Measurements from ENCODE around the gene SCG3.

SCG3 gene

DNA sequence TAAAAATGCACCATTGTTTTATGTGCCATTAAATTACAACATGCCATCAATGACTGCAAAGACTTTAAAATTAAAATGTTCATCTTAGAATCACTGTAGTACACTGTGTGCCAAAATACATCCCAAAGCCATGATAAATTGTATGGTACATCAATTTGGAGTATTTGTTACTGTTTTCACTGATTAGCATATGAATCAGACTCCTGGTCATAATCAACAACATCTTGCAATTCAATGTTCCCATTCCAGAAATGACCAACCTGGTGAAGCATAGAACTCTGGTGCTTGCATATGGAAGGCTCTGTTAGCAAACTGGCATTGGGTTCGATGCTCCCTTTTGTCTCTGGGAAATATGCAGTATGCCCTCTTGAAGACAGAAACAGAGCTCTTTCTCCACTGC, 33.6 kb downstream of the SCG3 start:
- TF ChIP-seq, protein P1, sequence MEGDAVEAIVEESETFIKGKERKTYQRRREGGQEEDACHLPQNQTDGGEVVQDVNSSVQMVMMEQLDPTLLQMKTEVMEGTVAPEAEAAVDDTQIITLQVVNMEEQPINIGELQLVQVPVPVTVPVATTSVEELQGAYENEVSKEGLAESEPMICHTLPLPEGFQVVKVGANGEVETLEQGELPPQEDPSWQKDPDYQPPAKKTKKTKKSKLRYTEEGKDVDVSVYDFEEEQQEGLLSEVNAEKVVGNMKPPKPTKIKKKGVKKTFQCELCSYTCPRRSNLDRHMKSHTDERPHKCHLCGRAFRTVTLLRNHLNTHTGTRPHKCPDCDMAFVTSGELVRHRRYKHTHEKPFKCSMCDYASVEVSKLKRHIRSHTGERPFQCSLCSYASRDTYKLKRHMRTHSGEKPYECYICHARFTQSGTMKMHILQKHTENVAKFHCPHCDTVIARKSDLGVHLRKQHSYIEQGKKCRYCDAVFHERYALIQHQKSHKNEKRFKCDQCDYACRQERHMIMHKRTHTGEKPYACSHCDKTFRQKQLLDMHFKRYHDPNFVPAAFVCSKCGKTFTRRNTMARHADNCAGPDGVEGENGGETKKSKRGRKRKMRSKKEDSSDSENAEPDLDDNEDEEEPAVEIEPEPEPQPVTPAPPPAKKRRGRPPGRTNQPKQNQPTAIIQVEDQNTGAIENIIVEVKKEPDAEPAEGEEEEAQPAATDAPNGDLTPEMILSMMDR (IDR thresholded peaks at IDR 0.05; ENCODE audit: low read depth, low read length, missing control alignments), result no peak
- no peak for DNase-seq (ENCODE audit: low read depth)
- H3K4me3 ChIP-seq (ENCODE audit: low read depth, low read length), result no peak overlapping the region

DNA sequence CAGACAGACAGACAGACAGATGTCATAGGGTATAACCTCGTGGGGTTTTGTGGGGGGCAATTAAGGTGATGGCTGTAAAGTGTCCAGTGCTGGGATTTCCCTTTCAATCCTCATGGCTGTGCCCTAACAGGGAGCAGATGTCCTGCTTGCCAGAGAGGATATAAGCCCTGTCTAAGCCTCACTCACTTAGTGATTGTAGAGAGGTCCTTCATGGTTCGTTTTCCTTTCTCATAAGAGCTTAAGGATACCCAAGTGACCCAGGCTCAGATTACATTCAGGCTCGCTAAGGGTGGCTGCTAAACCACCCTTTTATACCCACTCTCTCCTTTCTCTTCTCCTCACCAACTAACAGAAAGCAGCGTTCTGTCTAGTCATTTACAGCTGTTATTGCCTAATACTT, 36.9 kb downstream of the SCG3 start:
- TF ChIP-seq, protein P1 (IDR thresholded peaks at IDR 0.05; ENCODE audit: low read depth, low read length, missing control alignments), result no peak
- H3K4me3 ChIP-seq (ENCODE audit: low read depth, low read length), result no peak overlapping the region
- DNase-seq (ENCODE audit: low read depth), result no peak

DNA sequence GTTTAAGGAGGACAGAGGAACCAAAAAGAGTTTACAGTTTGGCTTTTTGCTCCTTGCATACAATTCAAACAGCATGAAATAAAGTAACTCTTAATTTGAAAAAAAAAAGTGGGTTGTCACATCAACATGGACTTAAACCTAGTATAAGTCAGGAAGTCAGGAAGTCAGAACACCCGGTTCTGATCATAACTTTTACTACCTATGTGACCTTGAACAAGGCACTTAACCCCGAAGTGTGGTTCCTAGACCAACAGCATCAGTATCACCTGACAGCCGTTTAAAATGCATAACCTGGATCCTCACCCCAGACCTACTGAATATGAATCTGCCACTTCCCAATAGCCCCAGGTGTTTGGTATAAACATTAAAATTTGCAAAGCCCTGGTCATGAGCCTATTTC, 37.4 kb downstream of the SCG3 start:
- TF ChIP-seq, protein P1 (IDR thresholded peaks at IDR 0.05; ENCODE audit: low read depth, low read length, missing control alignments), result no peak
- no peak overlapping the region for H3K4me3 ChIP-seq (ENCODE audit: low read depth, low read length)
- no peak for DNase-seq (ENCODE audit: low read depth)

DNA sequence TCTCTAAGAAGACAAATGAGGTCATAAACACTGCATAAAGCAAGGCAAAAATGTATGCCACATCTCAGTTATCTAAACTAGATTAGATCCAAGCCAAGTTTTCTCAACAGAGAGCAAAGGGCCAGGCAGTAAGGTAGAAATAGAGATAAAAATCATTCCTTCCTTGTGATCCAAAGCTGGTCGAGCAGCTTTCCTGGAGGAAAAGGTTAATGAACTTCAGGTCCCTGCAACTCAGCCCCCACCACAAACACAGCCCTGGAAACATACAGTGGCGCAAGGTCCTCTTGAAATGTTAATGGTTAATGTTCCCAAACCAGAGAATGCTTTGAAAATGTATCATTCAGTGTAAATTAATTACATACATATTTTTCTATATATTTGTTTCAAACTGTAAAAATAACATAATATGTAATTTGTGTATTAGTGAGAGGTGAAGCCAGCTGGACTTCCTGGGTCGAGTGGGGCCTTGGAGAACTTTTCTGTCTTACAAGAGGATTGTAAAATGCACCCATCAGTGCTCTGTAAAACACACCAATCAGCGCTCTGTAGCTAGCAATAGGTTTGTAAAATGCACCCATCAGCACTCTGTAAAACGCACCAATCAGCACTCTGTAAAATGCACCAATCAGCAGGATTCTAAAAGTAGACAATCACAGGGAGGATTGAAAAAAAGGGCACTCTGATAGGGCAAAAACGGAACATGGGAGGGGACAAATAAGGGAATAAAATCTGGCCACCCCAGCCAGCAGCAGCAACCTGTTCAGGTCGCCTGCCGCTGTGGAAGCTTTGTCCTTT, 39.1 kb downstream of the SCG3 start:
- no peak overlapping the region for H3K4me3 ChIP-seq (ENCODE audit: low read depth, low read length)
- DNase-seq (ENCODE audit: low read depth), result no peak
- TF ChIP-seq, protein P1 (IDR thresholded peaks at IDR 0.05; ENCODE audit: low read depth, low read length, missing control alignments), result no peak

DNA sequence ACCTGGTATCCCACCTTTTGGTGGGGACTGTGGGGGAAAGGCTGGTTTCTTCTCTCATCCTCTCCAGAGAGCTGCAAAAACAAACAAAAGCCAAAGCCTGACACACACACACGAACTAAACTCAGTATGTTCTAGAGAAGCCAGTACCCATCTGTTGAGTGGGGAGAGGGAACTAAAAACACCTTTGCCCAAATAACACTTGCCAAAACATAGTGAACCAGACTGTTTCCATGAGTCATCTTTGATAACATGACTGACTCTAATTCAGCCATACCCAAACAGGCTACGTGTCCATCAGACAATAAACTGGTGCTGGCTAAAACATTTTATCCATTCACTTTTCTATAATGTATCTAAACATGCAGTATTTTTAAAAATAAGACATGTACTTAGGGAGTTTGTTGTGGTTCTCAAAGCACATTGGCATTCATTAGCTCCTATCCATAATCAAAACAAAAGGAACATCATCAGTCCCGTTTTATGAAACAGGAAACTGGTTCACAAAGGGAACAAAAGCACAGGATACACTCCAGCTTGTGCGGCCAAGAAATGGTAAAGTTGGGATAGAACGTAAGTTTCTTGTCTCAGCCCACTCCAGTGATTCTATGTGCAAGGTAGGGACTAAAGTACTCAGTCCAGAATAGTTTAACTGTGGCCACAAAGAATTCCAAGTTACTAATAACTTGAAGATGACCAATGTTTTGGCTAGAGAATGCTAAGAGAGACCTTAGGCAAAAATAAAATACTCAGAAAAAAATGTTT, 40.1 kb downstream of the SCG3 start:
- TF ChIP-seq, protein P1 (IDR thresholded peaks at IDR 0.05; ENCODE audit: low read depth, low read length, missing control alignments), result no peak
- no peak overlapping the region for H3K4me3 ChIP-seq (ENCODE audit: low read depth, low read length)
- DNase-seq (ENCODE audit: low read depth), result no peak

DNA sequence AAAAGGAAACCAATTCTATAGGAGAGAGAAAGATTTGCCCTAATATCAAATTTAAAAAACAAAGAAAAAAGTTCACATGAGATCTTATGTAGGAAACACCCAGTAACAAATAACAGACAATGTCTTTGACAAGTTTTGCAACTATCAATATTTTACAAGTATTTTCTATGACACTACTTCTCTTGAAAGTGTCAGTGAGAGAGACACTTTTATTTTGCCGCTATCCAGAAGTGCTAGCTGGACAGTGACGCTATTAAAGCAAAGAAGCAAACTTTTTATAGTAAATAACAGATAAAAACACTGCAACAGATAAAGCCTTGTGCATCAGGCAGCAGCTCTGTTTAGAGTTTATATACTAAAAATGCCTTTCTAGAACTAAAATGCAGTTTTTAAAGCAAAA, 42.9 kb downstream of the SCG3 start:
- DNase-seq (ENCODE audit: low read depth), result no peak
- no peak overlapping the region for H3K4me3 ChIP-seq (ENCODE audit: low read depth, low read length)
- TF ChIP-seq, protein P1 (IDR thresholded peaks at IDR 0.05; ENCODE audit: low read depth, low read length, missing control alignments), result no peak
